ENCODE measurements around the gene CPA5. TPM values are rescaled to one million over a fixed set of nuclear protein-coding genes. Genes with fewer than 3 reads are reported as not detected.

CPA5 gene
- total and polyA plus RNA-seq, 10 of the 15 experiments (the other 5 are each of a cell fraction or from before 2014, with no cell fraction given): 0.06 to 0.52 (median 0.29) TPM; not detected in 2

DNA sequence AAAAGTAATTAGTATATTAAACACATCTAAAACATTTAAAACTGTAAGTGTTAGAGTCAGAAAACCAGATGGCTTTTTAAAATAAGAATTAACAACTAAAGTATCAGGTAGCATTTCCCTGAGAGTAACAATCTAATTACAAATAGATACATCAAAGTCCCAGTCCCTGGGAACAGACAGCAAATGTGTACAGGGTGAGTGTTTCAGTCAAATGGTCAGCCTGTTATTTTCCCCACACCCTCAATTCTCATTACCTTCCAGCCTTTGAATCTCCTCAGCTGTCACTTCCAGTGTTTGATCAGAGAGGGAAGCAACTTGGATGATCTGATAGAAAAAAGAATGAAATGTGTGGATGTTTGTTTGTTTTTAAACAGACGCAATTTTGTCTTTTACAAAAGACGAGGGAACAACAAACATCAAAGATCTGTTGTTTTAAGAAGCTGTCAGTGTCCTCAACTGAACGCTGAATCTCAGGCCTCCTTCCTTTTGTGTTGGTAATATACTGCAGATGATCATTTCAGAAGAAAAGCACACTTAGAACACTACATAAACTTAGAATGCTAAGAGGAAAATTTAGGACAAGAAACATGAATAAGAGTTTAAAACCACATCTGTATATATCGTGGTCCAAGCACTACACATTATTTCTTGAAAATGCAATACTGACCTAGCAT lies 66.4 kb downstream of the CPA5 start:
- RAD21 ChIA-PET (ENCODE audit: unreplicated experiment): no interaction called here
- H2AFZ ChIP-seq (ENCODE audit: control insufficient read depth, low read depth, low read length): no peak overlapping the region
- peaks cover 0 to 5% of the 10 kb centered on the region in 2 experiments; a peak in 2 of 4 replicates for H3K36me3 ChIP-seq (ENCODE audit: control insufficient read depth in 2 of 2, insufficient read depth in 2 of 2, low read length in 1 of 2)
- no peaks in the 10 kb centered on the region for H3K79me2 ChIP-seq (ENCODE audit: control insufficient read depth, insufficient read depth, low read length)
- WGBS (ENCODE audit: insufficient coverage, insufficient replicate concordance, low lambda C conversion rate, missing lambda C conversion rate): 93% methylated on average over 4 of the region's 4 CpGs
- POLR2A ChIA-PET: interaction anchor here (0.6 kb wide), 1 partner anchor 1782 kb away, joined by 4 read pairs; no protein-coding TSS in a partner anchor
- H3K9me3 ChIP-seq (replicated peaks; ENCODE audit: control insufficient read depth, insufficient read depth, low read length): no peaks in the 10 kb centered on the region
- SMC1A ChIA-PET (ENCODE audit: uncharacterized antibody, unreplicated experiment): interaction anchor here (1.6 to 1.9 kb wide), 2 partner anchors 12 to 78 kb away, joined by 5 to 7 read pairs; no protein-coding TSS in a partner anchor
- intact Hi-C loops (cut with micrococcal nuclease; ENCODE audit: unreplicated experiment) (no loop called here), in situ Hi-C loops (cut with MboI) (no loop called here)
- no peak overlapping the region for H3K27ac ChIP-seq (ENCODE audit: control insufficient read depth, insufficient read depth)
- H3K27me3 ChIP-seq (replicated peaks in 1 of 2; ENCODE audit: control insufficient read depth in 2 of 2, insufficient read depth in 2 of 2, low read length in 1 of 2): no peaks in the 10 kb centered on the region
- DNase-seq (ENCODE audit: low read depth, low spot score): no peak
- no TSS peak for BruUV-seq (replicated peaks)
- H3K4me2 ChIP-seq (ENCODE audit: control insufficient read depth, insufficient read depth): no peak overlapping the region
- H4K20me1 ChIP-seq (ENCODE audit: control insufficient read depth, insufficient read depth): no peaks in the 10 kb centered on the region
- H3K4me3 ChIP-seq: no peak overlapping the region
- CTCF ChIA-PET: interaction anchor here (1.6 kb wide), 1 partner anchor 11 kb away, joined by 5 read pairs; no protein-coding TSS in a partner anchor
- no peak for FAIRE-seq
- H3K9ac ChIP-seq (ENCODE audit: control insufficient read depth, insufficient read depth, low read length): no peak overlapping the region
- no peak for ATAC-seq
- H3K4me1 ChIP-seq (ENCODE audit: control insufficient read depth, insufficient read depth, low read length): no peaks in the 10 kb centered on the region
- TF ChIP-seq, protein P1, sequence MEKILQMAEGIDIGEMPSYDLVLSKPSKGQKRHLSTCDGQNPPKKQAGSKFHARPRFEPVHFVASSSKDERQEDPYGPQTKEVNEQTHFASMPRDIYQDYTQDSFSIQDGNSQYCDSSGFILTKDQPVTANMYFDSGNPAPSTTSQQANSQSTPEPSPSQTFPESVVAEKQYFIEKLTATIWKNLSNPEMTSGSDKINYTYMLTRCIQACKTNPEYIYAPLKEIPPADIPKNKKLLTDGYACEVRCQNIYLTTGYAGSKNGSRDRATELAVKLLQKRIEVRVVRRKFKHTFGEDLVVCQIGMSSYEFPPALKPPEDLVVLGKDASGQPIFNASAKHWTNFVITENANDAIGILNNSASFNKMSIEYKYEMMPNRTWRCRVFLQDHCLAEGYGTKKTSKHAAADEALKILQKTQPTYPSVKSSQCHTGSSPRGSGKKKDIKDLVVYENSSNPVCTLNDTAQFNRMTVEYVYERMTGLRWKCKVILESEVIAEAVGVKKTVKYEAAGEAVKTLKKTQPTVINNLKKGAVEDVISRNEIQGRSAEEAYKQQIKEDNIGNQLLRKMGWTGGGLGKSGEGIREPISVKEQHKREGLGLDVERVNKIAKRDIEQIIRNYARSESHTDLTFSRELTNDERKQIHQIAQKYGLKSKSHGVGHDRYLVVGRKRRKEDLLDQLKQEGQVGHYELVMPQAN (conservative IDR thresholded peaks at IDR 0.05): no peak
- TF ChIP-seq ZNF274 (IDR thresholded peaks at IDR 0.05; ENCODE audit: insufficient read depth, insufficient read length): no peak
- no peak for TF ChIP-seq RUNX3 (IDR thresholded peaks at IDR 0.05; ENCODE audit: low read length)
- TF ChIP-seq ETV6 (conservative IDR thresholded peaks at IDR 0.05 in 1 of 2, IDR thresholded peaks at IDR 0.05 in 1 of 2; ENCODE audit: borderline replicate concordance in 1 of 2, low read depth in 1 of 2): no peak
- TF ChIP-seq SPI1 (IDR thresholded peaks at IDR 0.05; ENCODE audit: borderline replicate concordance, insufficient read depth, low read depth, low read length): no peak
- no peak for TF ChIP-seq MTA3 (IDR thresholded peaks at IDR 0.05; ENCODE audit: borderline replicate concordance, low read length)
- no peak for TF ChIP-seq IRF4 (IDR thresholded peaks at IDR 0.05; ENCODE audit: low read depth, low read length)
- TF ChIP-seq, protein P2, sequence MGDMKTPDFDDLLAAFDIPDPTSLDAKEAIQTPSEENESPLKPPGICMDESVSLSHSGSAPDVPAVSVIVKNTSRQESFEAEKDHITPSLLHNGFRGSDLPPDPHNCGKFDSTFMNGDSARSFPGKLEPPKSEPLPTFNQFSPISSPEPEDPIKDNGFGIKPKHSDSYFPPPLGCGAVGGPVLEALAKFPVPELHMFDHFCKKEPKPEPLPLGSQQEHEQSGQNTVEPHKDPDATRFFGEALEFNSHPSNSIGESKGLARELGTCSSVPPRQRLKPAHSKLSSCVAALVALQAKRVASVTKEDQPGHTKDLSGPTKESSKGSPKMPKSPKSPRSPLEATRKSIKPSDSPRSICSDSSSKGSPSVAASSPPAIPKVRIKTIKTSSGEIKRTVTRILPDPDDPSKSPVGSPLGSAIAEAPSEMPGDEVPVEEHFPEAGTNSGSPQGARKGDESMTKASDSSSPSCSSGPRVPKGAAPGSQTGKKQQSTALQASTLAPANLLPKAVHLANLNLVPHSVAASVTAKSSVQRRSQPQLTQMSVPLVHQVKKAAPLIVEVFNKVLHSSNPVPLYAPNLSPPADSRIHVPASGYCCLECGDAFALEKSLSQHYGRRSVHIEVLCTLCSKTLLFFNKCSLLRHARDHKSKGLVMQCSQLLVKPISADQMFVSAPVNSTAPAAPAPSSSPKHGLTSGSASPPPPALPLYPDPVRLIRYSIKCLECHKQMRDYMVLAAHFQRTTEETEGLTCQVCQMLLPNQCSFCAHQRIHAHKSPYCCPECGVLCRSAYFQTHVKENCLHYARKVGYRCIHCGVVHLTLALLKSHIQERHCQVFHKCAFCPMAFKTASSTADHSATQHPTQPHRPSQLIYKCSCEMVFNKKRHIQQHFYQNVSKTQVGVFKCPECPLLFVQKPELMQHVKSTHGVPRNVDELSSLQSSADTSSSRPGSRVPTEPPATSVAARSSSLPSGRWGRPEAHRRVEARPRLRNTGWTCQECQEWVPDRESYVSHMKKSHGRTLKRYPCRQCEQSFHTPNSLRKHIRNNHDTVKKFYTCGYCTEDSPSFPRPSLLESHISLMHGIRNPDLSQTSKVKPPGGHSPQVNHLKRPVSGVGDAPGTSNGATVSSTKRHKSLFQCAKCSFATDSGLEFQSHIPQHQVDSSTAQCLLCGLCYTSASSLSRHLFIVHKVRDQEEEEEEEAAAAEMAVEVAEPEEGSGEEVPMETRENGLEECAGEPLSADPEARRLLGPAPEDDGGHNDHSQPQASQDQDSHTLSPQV (IDR thresholded peaks at IDR 0.05): no peak
- TF ChIP-seq, protein P3, sequence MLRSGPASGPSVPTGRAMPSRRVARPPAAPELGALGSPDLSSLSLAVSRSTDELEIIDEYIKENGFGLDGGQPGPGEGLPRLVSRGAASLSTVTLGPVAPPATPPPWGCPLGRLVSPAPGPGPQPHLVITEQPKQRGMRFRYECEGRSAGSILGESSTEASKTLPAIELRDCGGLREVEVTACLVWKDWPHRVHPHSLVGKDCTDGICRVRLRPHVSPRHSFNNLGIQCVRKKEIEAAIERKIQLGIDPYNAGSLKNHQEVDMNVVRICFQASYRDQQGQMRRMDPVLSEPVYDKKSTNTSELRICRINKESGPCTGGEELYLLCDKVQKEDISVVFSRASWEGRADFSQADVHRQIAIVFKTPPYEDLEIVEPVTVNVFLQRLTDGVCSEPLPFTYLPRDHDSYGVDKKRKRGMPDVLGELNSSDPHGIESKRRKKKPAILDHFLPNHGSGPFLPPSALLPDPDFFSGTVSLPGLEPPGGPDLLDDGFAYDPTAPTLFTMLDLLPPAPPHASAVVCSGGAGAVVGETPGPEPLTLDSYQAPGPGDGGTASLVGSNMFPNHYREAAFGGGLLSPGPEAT (IDR thresholded peaks at IDR 0.05; ENCODE audit: low read depth): no peak
- TF ChIP-seq, protein P4, sequence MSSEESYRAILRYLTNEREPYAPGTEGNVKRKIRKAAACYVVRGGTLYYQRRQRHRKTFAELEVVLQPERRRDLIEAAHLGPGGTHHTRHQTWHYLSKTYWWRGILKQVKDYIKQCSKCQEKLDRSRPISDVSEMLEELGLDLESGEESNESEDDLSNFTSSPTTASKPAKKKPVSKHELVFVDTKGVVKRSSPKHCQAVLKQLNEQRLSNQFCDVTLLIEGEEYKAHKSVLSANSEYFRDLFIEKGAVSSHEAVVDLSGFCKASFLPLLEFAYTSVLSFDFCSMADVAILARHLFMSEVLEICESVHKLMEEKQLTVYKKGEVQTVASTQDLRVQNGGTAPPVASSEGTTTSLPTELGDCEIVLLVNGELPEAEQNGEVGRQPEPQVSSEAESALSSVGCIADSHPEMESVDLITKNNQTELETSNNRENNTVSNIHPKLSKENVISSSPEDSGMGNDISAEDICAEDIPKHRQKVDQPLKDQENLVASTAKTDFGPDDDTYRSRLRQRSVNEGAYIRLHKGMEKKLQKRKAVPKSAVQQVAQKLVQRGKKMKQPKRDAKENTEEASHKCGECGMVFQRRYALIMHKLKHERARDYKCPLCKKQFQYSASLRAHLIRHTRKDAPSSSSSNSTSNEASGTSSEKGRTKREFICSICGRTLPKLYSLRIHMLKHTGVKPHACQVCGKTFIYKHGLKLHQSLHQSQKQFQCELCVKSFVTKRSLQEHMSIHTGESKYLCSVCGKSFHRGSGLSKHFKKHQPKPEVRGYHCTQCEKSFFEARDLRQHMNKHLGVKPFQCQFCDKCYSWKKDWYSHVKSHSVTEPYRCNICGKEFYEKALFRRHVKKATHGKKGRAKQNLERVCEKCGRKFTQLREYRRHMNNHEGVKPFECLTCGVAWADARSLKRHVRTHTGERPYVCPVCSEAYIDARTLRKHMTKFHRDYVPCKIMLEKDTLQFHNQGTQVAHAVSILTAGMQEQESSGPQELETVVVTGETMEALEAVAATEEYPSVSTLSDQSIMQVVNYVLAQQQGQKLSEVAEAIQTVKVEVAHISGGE (CRISPR knock-in tag; IDR thresholded peaks at IDR 0.05): no peak
- TF ChIP-seq CBFB (IDR thresholded peaks at IDR 0.05; ENCODE audit: low read depth): no peak

All from GM12878 (cell line).